ENCODE measurements around the gene MARS1. TPM values are rescaled to one million over a fixed set of nuclear protein-coding genes. Genes with fewer than 3 reads are reported as not detected.

The MARS1 gene
- total and polyA plus RNA-seq, 8 donors = 92.5 to 168 (median 110) TPM

DNA sequence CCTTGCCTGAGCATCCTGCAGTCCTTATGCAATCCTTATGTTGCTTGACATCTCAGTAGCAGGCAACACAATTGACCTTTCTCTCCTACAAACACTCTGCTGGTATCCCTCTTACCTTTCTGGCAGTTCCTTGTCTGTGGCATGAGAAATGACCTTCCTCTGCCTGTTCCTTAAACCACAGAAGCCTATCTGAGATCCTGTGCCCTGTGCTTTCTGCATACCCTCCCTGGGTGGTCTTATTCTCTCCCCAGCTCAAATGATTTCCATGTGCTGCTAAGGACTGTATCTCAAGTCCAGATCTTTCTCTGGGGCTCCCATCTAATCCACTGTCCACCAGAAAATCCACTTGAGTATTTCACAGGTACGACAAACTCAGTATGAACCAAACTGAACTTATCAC lies 6.2 kb upstream of the MARS1 start:
- Histone ChIP-seq H3K27ac (no peak overlapping the region), H3K36me3 (no peaks in the 10 kb centered on the region), H3K9me3 (no peaks in the 10 kb centered on the region), H3K4me1 (peaks cover 0 to 38% of the 10 kb centered on the region in 2 donors), H3K27me3 (peaks cover under 1 to 1% of the 10 kb centered on the region in 2 donors), H3K4me3 (no peak overlapping the region)
- no peak for ATAC-seq
- no peak for DNase-seq
- TF ChIP-seq, protein P1, sequence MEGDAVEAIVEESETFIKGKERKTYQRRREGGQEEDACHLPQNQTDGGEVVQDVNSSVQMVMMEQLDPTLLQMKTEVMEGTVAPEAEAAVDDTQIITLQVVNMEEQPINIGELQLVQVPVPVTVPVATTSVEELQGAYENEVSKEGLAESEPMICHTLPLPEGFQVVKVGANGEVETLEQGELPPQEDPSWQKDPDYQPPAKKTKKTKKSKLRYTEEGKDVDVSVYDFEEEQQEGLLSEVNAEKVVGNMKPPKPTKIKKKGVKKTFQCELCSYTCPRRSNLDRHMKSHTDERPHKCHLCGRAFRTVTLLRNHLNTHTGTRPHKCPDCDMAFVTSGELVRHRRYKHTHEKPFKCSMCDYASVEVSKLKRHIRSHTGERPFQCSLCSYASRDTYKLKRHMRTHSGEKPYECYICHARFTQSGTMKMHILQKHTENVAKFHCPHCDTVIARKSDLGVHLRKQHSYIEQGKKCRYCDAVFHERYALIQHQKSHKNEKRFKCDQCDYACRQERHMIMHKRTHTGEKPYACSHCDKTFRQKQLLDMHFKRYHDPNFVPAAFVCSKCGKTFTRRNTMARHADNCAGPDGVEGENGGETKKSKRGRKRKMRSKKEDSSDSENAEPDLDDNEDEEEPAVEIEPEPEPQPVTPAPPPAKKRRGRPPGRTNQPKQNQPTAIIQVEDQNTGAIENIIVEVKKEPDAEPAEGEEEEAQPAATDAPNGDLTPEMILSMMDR (IDR thresholded peaks at IDR 0.05) = no peak
- intact Hi-C loops (cut with DNase I) = no loop called here

DNA sequence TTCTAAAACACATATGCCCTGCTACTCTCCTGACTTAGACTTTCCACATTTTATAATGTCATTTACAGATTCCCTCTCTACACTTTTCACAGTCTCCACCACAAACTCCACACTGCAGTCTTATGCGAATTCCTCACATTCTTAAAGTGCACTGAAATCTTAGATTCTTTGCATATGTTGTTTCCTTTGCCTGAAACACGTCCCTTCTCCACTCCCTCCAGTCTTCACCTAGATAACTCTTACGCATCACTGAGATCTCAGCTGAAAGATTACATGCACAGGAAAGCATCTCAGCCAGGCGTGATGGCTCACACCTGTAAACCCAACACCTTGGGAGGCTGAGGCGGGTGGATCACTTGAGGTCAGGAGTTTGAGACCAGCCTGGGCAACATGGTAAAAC lies 4.4 kb upstream of the MARS1 start:
- no peak for ATAC-seq
- no peaks in the 10 kb centered on the region for H3K9me3 ChIP-seq
- H3K4me1 ChIP-seq = peaks cover 0 to 36% of the 10 kb centered on the region in 2 donors
- no peaks in the 10 kb centered on the region for H3K27me3 ChIP-seq
- intact Hi-C loops (cut with DNase I) = no loop called here
- no peak overlapping the region for H3K4me3 ChIP-seq
- TF ChIP-seq, protein P1 (IDR thresholded peaks at IDR 0.05) = no peak
- H3K27ac ChIP-seq = no peak overlapping the region
- H3K36me3 ChIP-seq = no peaks in the 10 kb centered on the region
- no peak for DNase-seq

DNA sequence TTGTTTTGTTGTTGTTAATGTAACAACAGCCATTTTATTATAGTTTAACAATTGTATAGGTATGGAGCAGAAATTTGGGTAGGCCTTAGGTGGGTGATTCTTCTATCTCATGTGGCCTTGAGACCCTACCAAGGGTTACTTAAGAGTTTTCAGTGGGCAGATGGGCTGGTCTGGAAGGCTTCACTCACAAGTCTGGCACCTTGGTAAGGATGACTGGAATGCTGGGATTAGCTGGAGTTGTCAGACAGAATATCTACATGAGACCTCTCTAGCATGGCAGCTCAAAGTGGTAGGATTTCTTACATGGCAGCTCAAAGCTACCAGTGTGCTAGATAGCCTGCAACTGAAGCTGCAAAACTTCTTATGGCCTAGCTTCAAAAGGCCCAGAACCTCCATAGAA lies 2.2 kb upstream of the MARS1 start:
- H3K36me3 ChIP-seq = peaks cover 0 to 17% of the 10 kb centered on the region in 2 donors
- no peak for ATAC-seq
- no peak for DNase-seq
- no peak overlapping the region for H3K4me3 ChIP-seq
- H3K27me3 ChIP-seq = no peaks in the 10 kb centered on the region
- intact Hi-C loops (cut with DNase I) = no loop called here
- TF ChIP-seq, protein P1 (IDR thresholded peaks at IDR 0.05) = no peak
- peaks cover 0 to 26% of the 10 kb centered on the region in 2 donors for H3K4me1 ChIP-seq
- no peak overlapping the region for H3K27ac ChIP-seq
- H3K9me3 ChIP-seq = no peaks in the 10 kb centered on the region

DNA sequence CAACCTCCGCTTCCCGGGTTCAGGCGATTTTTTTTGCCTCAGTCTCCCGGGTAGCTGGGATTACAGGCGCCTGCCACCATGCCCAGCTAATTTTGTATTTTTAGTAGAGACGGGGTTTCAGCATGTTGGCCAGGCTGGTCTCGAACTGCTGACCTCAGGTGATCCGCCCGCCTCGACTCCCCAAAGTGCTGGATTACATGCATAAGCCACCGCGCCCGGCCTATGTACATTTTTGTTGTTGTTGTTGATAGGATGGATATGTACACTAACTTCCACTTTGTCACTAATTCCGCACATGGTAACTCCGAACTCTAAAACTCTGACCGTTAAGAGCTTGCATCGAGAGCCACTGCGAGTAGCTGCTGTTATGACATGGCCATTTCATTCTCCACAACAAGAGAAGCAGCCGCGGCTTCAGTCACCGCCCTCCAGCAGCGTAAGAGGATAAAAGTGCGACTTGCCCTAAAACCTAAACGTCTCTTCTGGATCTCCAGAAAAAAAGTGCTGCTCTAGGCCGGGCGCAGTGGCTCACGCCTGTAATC lies 742 bp upstream of the MARS1 start:
- ATAC-seq (no peak), DNase-seq (no peak)
- H3K27ac ChIP-seq = peak overlapping the region; percentile 3 to 80
- H3K4me3 ChIP-seq = peak overlapping the region; percentile 65 to 96
- no peaks in the 10 kb centered on the region for H3K27me3 ChIP-seq
- intact Hi-C loops (cut with DNase I) = no loop called here
- TF ChIP-seq, protein P1 (IDR thresholded peaks at IDR 0.05) = no peak
- peaks cover 0 to 21% of the 10 kb centered on the region in 2 donors for H3K4me1 ChIP-seq
- peaks cover 0 to 32% of the 10 kb centered on the region in 2 donors for H3K36me3 ChIP-seq
- H3K9me3 ChIP-seq = no peaks in the 10 kb centered on the region

DNA sequence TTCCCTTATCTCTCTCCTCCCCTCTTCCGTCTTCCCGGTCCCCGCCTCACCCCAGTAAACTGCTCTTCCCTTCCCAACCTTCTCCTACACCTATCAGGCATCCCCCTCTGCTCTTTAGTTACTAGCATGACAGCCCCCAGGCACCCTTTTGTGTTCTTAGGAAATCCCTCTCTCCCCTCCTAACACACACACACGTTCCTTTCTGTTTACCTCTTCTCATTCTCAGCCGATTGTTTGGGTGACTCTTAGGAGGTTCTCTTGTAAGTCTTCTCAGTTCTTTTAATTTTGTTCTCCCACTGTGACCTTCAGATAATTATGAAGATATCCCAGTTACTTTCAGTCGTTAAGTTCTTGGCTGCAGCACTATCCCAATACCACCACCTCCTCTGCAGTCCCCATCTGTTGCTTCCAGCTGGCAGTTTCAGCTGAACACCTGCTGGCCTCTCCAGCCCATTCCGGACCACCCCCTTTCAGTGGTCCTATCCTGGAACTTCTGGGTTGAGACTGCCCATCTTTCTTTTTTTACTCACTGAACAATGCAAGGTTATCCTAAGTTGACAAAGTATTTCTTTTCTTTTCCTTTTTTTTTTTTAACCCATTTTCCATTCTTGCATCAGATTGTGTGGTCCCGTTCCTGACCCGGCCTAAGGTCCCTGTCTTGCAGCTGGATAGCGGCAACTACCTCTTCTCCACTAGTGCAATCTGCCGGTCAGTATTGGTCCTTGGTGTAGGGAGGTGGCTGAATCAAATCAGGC lies 711 bp downstream of the MARS1 start:
- Histone ChIP-seq H3K36me3 (peaks cover 0 to 38% of the 10 kb centered on the region in 2 donors), H3K27me3 (no peaks in the 10 kb centered on the region), H3K4me3 (peak overlapping the region; percentile 65 to 96), H3K27ac (peak overlapping the region; percentile 3 to 80), H3K4me1 (peaks cover 0 to 21% of the 10 kb centered on the region in 2 donors), H3K9me3 (no peaks in the 10 kb centered on the region)
- DNase-seq = no peak
- peak; percentile 11 for ATAC-seq
- intact Hi-C loops (cut with DNase I) = no loop called here
- TF ChIP-seq, protein P1 (IDR thresholded peaks at IDR 0.05) = no peak

All from left lung (tissue), 10 donors.